GM04503 (cell line): ENCODE data around the gene KATNIP.

Source experiments
- DNase-seq: peaks from one replicate; pipeline ENCODE4 v3.0.0-alpha.2; 2012; ENCODE audit warnings: low read depth

KATNIP gene

GRCh38 chr16:27585200-27585599 is 35.3 kb downstream of the KATNIP start:
- DNase-seq: no peak

GRCh38 chr16:27586711-27587110 is 36.8 kb downstream of the KATNIP start:
- no peak for DNase-seq

GRCh38 chr16:27588057-27588456 is 38.1 kb downstream of the KATNIP start:
- DNase-seq: no peak

- DNase-seq: no peak
Observed at GRCh38 chr16:27591837-27592236, 41.9 kb downstream of the KATNIP start.

GRCh38 chr16:27595475-27595874 is 45.5 kb downstream of the KATNIP start:
- no peak for DNase-seq

- DNase-seq: no peak
Observed at GRCh38 chr16:27595993-27596392, 46.0 kb downstream of the KATNIP start.

GRCh38 chr16:27596411-27596810 is 46.5 kb downstream of the KATNIP start:
- no peak for DNase-seq

GRCh38 chr16:27597361-27597760 is 47.4 kb downstream of the KATNIP start:
- DNase-seq: no peak

- no peak for DNase-seq
Observed at GRCh38 chr16:27598220-27598619, 48.3 kb downstream of the KATNIP start.

GRCh38 chr16:27598931-27599565 is 49.1 kb downstream of the KATNIP start:
- DNase-seq: no peak

- no peak for DNase-seq
Observed at GRCh38 chr16:27599606-27600005, 49.7 kb downstream of the KATNIP start.
